ENCODE data around the gene RHOBTB3.

RHOBTB3 gene

GRCh38 chr5:95761771-95762651 is 30.9 kb downstream of the RHOBTB3 start:
- DNase-seq (ENCODE audit: low spot score): peak; percentile 23

GRCh38 chr5:95762652-95763041 is 31.5 kb downstream of the RHOBTB3 start:
- no peak for FAIRE-seq

More at GRCh38 chr5:95761771-95762651, 30.9 kb downstream of the RHOBTB3 start:
- FAIRE-seq: peak; percentile 24

GRCh38 chr5:95763941-95764340 is 32.8 kb downstream of the RHOBTB3 start:
- DNase-seq (ENCODE audit: low spot score) (no peak), FAIRE-seq (no peak)

More at GRCh38 chr5:95762652-95763041, 31.5 kb downstream of the RHOBTB3 start:
- no peak for DNase-seq (ENCODE audit: low spot score)

GRCh38 chr5:95768731-95769130 is 37.6 kb downstream of the RHOBTB3 start:
- no peak for DNase-seq (ENCODE audit: low spot score)
- FAIRE-seq: no peak

GRCh38 chr5:95770830-95771708 is 39.9 kb downstream of the RHOBTB3 start:
- FAIRE-seq (no peak), DNase-seq (ENCODE audit: low spot score) (no peak)

GRCh38 chr5:95771892-95772291 is 40.8 kb downstream of the RHOBTB3 start:
- FAIRE-seq (no peak), DNase-seq (ENCODE audit: low spot score) (no peak)

GRCh38 chr5:95773335-95774059 is 42.4 kb downstream of the RHOBTB3 start:
- FAIRE-seq: peak; percentile 88
- DNase-seq (ENCODE audit: low spot score): peak; percentile 76

- no peak for FAIRE-seq
These were observed 46.3 kb downstream of the RHOBTB3 start for GRCh38 chr5:95777441-95777840.

GRCh38 chr5:95778713-95779436 is 47.7 kb downstream of the RHOBTB3 start:
- DNase-seq (ENCODE audit: low spot score): no peak
- FAIRE-seq: no peak

More at GRCh38 chr5:95777441-95777840, 46.3 kb downstream of the RHOBTB3 start:
- DNase-seq (ENCODE audit: low spot score): no peak

GRCh38 chr5:95779611-95780010 is 48.5 kb downstream of the RHOBTB3 start:
- FAIRE-seq (no peak), DNase-seq (ENCODE audit: low spot score) (no peak)

GRCh38 chr5:95780597-95780996 is 49.5 kb downstream of the RHOBTB3 start:
- DNase-seq (ENCODE audit: low spot score) (no peak), FAIRE-seq (no peak)

GRCh38 chr5:95781101-95781583 is 50.0 kb downstream of the RHOBTB3 start:
- no peak for FAIRE-seq

GRCh38 chr5:95782181-95782580 is 51.0 kb downstream of the RHOBTB3 start:
- DNase-seq (ENCODE audit: low spot score) (no peak), FAIRE-seq (no peak)

More at GRCh38 chr5:95781101-95781583, 50.0 kb downstream of the RHOBTB3 start:
- peak; percentile 17 for DNase-seq (ENCODE audit: low spot score)

GRCh38 chr5:95783661-95784060 is 52.5 kb downstream of the RHOBTB3 start:
- no peak for FAIRE-seq
- DNase-seq (ENCODE audit: low spot score): no peak

GRCh38 chr5:95784514-95785302 is 53.6 kb downstream of the RHOBTB3 start:
- DNase-seq (ENCODE audit: low spot score): no peak
- FAIRE-seq: no peak

GRCh38 chr5:95786821-95787418 is 55.8 kb downstream of the RHOBTB3 start:
- FAIRE-seq (no peak), DNase-seq (ENCODE audit: low spot score) (no peak)

- FAIRE-seq: no peak
These were observed 57.4 kb downstream of the RHOBTB3 start for GRCh38 chr5:95788493-95788892.

GRCh38 chr5:95791751-95792150 is 60.6 kb downstream of the RHOBTB3 start:
- no peak for FAIRE-seq
- DNase-seq (ENCODE audit: low spot score): no peak

More at GRCh38 chr5:95788493-95788892, 57.4 kb downstream of the RHOBTB3 start:
- DNase-seq (ENCODE audit: low spot score): no peak

GRCh38 chr5:95794070-95794516 is 63.0 kb downstream of the RHOBTB3 start:
- FAIRE-seq (no peak), DNase-seq (ENCODE audit: low spot score) (no peak)

Measured in RCC 7860 (cell line).